Glomerular visceral epithelial cell (primary cell): Measurements from ENCODE around the gene UNC5A.
A peak's percentile ranks its signal among the peaks of the same experiment; 100 is the strongest.
"Not testable (repeated sequence)": the region's sequence is repeated elsewhere in the genome, so short reads cannot be mapped to it uniquely, and the experiment has no call there.

Source experiments
- DNase-seq: peaks from one replicate; pipeline ENCODE4 v3.0.0-alpha.2; 2016; ENCODE audit errors: extremely low spot score

Gene UNC5A

GRCh38 chr5:176863765-176864098 lies 53.4 kb downstream of the UNC5A start:
- DNase-seq = no peak

GRCh38 chr5:176864755-176865154 lies 54.4 kb downstream of the UNC5A start:
- no peak for DNase-seq

GRCh38 chr5:176865964-176866363 lies 55.6 kb downstream of the UNC5A start:
- DNase-seq = no peak

- no peak for DNase-seq
Observed at GRCh38 chr5:176866707-176867310, 56.5 kb downstream of the UNC5A start.

GRCh38 chr5:176868126-176868525 lies 57.8 kb downstream of the UNC5A start:
- DNase-seq = no peak

GRCh38 chr5:176868731-176869130 lies 58.4 kb downstream of the UNC5A start:
- no peak for DNase-seq

- DNase-seq = no peak
Observed at GRCh38 chr5:176869501-176870109, 59.2 kb downstream of the UNC5A start.

- peak; percentile 48 for DNase-seq
Observed at GRCh38 chr5:176870110-176870591, 59.8 kb downstream of the UNC5A start.

GRCh38 chr5:176870644-176871043 lies 60.3 kb downstream of the UNC5A start:
- DNase-seq = not testable (repeated sequence)

- DNase-seq = not testable (repeated sequence)
Observed at GRCh38 chr5:176872586-176872985, 62.2 kb downstream of the UNC5A start.

GRCh38 chr5:176873011-176873410 lies 62.7 kb downstream of the UNC5A start:
- not testable (repeated sequence) for DNase-seq

- DNase-seq = no peak
Observed at GRCh38 chr5:176873541-176874172, 63.3 kb downstream of the UNC5A start.

- DNase-seq = no peak
Observed at GRCh38 chr5:176874198-176874780, 63.9 kb downstream of the UNC5A start.

GRCh38 chr5:176875014-176875550 lies 64.7 kb downstream of the UNC5A start:
- no peak for DNase-seq

- no peak for DNase-seq
Observed at GRCh38 chr5:176875783-176876505, 65.6 kb downstream of the UNC5A start.

- no peak for DNase-seq
Observed at GRCh38 chr5:176876506-176877431, 66.4 kb downstream of the UNC5A start.

- DNase-seq = no peak
Observed at GRCh38 chr5:176877793-176878331, 67.5 kb downstream of the UNC5A start.

- no peak for DNase-seq
Observed at GRCh38 chr5:176878463-176878862, 68.1 kb downstream of the UNC5A start.

GRCh38 chr5:176878906-176879662 lies 68.7 kb downstream of the UNC5A start:
- DNase-seq = no peak
